ENCODE data around the gene ZSCAN2.
"Not testable (repeated sequence)": the region's sequence is repeated elsewhere in the genome, so short reads cannot be mapped to it uniquely, and the experiment has no call there.

The ZSCAN2 gene

GRCh38 chr15:84600687-84601554, at the start of gene ZSCAN2:
TSS of gene ZSCAN2 (plus strand) at chr15:84601009. CDS start at chr15:84603928, 2,919 bp downstream.
- DNase-seq (ENCODE audit: low spot score): peak; percentile 96

GRCh38 chr15:84551624-84552023, 49.2 kb upstream of the ZSCAN2 start:
- DNase-seq (ENCODE audit: low spot score): not testable (repeated sequence)

- peak; percentile 47 for DNase-seq (ENCODE audit: low spot score)
Observed at GRCh38 chr15:84552896-84553295, 47.9 kb upstream of the ZSCAN2 start.

- not testable (repeated sequence) for DNase-seq (ENCODE audit: low spot score)
Observed at GRCh38 chr15:84556690-84557089, 44.1 kb upstream of the ZSCAN2 start.

GRCh38 chr15:84568021-84568420, 32.8 kb upstream of the ZSCAN2 start:
- DNase-seq (ENCODE audit: low spot score): not testable (repeated sequence)

- DNase-seq (ENCODE audit: low spot score): peak; percentile 43
Observed at GRCh38 chr15:84570164-84570735, 30.6 kb upstream of the ZSCAN2 start.

GRCh38 chr15:84572231-84572630, 28.6 kb upstream of the ZSCAN2 start:
- DNase-seq (ENCODE audit: low spot score): peak; percentile 15

GRCh38 chr15:84575493-84575892, 25.3 kb upstream of the ZSCAN2 start:
- DNase-seq (ENCODE audit: low spot score): no peak

GRCh38 chr15:84577891-84578290, 22.9 kb upstream of the ZSCAN2 start:
- DNase-seq (ENCODE audit: low spot score): not testable (repeated sequence)

GRCh38 chr15:84579261-84579721, 21.5 kb upstream of the ZSCAN2 start:
- DNase-seq (ENCODE audit: low spot score): peak; percentile 87

- DNase-seq (ENCODE audit: low spot score): not testable (repeated sequence)
Observed at GRCh38 chr15:84581676-84582428, 19.0 kb upstream of the ZSCAN2 start.

GRCh38 chr15:84582583-84583157, 18.1 kb upstream of the ZSCAN2 start:
- DNase-seq (ENCODE audit: low spot score): peak; percentile 56

- DNase-seq (ENCODE audit: low spot score): not testable (repeated sequence)
Observed at GRCh38 chr15:84583921-84584320, 16.9 kb upstream of the ZSCAN2 start.

- DNase-seq (ENCODE audit: low spot score): no peak
Observed at GRCh38 chr15:84586696-84587095, 14.1 kb upstream of the ZSCAN2 start.

- DNase-seq (ENCODE audit: low spot score): peak; percentile 87
Observed at GRCh38 chr15:84588053-84588874, 12.5 kb upstream of the ZSCAN2 start.

GRCh38 chr15:84590406-84590805, 10.4 kb upstream of the ZSCAN2 start:
- no peak for DNase-seq (ENCODE audit: low spot score)

GRCh38 chr15:84591815-84592214, 9.0 kb upstream of the ZSCAN2 start:
- no peak for DNase-seq (ENCODE audit: low spot score)

GRCh38 chr15:84594617-84595290, 6.1 kb upstream of the ZSCAN2 start:
- DNase-seq (ENCODE audit: low spot score): no peak

- no peak for DNase-seq (ENCODE audit: low spot score)
Observed at GRCh38 chr15:84595660-84596059, 5.1 kb upstream of the ZSCAN2 start.

GRCh38 chr15:84597296-84597695, 3.5 kb upstream of the ZSCAN2 start:
- DNase-seq (ENCODE audit: low spot score): no peak

GRCh38 chr15:84598250-84598649, 2.6 kb upstream of the ZSCAN2 start:
- DNase-seq (ENCODE audit: low spot score): peak; percentile 63
